GM10266 (cell line): ENCODE measurements around the gene MAMDC2.

Source experiments
- DNase-seq: peaks from one replicate; pipeline ENCODE4 v3.0.0; 2012; ENCODE audit errors: extremely low spot score
- TF ChIP-seq, protein P1 (sequence below): IDR thresholded peaks from 2 replicates; pipeline ENCODE4 v1.5.1; 2012; ENCODE audit warnings: mild to moderate bottlenecking, low read depth; ENCODE audit not compliant: control insufficient read depth, insufficient read depth; ENCODE audit errors: missing control alignments

Gene MAMDC2

DNA sequence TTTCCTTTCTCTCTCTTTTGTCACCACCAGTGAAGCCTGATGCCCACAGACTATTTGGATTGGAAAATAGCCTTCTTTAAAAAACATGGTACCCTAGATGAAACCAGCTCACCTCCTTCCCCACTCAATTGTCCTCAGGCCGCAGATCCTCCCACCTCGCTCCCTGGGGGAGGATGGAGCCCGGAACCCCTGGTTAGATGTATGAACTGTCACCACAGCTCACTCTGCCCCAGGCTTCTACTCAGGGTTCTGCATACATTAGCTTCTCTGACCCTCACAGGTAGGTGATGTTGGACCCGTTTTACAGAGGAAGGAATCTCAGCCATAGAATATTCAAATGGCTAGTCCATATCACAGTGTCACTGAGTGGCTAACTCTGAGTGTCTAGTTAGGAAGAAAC, 1.8 kb downstream of the MAMDC2 start:
- TF ChIP-seq, protein P1, sequence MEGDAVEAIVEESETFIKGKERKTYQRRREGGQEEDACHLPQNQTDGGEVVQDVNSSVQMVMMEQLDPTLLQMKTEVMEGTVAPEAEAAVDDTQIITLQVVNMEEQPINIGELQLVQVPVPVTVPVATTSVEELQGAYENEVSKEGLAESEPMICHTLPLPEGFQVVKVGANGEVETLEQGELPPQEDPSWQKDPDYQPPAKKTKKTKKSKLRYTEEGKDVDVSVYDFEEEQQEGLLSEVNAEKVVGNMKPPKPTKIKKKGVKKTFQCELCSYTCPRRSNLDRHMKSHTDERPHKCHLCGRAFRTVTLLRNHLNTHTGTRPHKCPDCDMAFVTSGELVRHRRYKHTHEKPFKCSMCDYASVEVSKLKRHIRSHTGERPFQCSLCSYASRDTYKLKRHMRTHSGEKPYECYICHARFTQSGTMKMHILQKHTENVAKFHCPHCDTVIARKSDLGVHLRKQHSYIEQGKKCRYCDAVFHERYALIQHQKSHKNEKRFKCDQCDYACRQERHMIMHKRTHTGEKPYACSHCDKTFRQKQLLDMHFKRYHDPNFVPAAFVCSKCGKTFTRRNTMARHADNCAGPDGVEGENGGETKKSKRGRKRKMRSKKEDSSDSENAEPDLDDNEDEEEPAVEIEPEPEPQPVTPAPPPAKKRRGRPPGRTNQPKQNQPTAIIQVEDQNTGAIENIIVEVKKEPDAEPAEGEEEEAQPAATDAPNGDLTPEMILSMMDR: no peak
- no peak for DNase-seq

DNA sequence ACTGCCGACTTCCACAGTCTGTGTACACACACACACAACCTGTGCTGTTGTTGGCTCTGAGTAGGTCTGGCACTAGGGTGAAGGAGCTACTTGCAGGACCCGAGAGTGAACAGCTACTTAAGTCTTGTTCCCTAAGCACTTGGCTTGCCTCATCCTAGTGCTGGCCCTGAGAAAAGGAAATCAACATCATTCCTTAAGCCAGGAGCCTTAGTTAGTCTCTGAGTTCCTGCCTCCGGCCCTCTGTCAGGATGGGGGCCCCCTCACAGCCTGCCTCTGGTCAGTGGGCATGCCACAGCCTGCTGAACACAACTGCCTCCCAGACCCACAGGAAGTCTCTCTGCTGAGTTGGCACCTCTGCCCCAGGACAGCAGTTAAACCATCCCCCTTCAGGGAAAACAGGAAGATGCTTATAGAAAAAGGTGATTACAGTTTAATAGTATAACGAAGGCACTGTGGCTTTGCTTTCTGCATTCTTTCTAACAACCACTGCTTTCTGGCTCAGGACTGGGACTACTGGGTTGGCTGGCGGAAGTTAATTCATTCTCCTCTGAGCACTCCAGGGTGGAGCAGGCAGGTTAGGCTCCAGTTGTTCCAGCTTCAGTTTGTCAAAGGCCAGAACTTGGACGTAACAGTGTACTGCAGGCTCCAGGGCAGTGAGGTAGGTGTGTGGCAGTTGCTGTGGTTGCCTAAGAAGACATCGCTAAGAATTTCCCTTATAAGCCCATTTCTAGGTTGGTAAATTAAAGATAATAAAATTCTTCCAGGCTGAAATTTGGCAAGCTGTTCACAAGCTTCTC, 2.8 kb downstream of the MAMDC2 start:
- DNase-seq: no peak
- TF ChIP-seq, protein P1: no peak

DNA sequence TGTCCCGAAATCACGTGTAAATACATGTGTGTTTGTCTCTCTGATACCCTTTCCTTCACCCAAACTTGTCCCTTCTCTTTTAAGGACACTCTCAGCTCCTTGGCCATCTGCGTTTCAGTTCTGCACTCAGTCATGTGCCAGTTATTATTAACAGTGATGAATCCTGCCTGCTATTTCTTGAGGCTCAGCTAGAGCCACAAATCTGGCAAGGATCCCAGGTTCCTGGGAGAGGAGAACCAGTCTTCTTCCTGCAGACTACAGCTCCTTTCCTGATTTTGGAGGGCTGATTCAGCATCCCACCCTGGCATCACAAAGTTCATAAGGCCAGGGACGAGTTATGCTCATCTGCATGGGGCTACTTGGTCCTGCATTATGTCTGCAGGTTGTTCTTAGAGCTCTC, 5.6 kb downstream of the MAMDC2 start:
- TF ChIP-seq, protein P1: no peak
- no peak for DNase-seq

DNA sequence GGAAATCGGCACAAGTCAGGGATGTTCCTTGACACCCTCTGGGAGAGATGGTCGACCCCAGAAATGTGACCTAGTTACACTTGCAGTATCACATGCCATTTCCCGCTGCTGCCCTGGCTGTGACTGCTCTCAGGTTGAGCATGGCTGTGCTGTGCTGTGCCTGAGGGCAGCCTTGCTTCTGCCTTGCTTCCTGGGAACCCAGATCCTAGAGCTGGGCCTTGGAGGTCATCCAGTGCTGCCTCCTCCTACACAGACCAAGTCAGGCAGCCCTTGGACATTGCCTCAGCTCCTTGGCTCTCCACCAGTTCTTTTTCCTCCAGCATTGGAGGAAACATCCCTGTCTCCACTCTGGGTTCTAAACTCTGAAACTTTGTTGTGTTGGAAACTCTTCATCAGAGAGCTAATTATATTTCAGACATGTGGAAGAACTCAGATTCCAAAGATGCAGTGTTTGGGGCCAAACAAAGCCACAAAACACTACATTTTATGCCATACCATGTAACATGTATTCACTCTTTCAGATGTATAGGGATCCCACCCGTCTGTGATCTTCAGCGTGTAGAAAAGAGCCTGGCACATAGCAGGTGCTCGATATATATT, 6.1 kb downstream of the MAMDC2 start:
- DNase-seq: no peak
- TF ChIP-seq, protein P1: no peak

DNA sequence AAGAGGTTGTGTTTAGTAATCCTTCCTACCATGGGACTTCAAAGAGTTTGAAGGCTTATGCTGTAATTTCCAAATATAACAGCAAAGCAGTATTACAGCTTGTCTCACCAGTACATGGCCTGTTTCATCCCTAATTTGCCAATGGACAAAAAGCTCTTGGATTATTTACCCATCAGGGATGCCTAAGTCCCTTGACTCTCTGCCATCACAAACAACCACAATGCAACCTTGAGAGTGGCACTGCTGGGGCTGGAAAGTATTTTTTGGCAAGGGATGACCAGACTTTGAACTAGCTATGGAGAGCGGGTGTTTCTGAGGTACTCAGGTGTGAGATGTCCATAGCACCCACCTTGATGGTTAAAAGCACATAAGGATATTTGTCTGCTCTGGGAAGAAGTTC, 9.1 kb downstream of the MAMDC2 start:
- TF ChIP-seq, protein P1: no peak
- DNase-seq: no peak

DNA sequence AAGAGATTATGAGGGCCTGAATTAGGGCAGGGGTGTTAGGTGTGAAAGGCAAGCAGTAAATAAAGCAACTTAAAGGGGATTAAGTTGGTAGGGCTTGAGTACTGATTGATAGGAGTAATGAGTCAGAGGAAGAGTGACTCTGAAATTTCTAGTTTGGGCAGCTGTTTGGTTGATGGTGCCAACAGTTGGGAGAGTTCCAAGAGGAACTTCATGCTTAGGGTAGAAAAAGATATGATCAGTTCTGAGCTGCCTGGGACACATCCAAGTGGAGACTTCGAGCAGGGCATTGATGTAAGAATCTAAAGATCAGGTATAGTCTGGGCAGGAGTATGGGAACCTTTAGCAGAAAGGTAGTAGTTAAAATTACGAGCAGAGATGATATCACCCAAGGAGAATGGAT, 10.2 kb downstream of the MAMDC2 start:
- no peak for DNase-seq
- TF ChIP-seq, protein P1: no peak

DNA sequence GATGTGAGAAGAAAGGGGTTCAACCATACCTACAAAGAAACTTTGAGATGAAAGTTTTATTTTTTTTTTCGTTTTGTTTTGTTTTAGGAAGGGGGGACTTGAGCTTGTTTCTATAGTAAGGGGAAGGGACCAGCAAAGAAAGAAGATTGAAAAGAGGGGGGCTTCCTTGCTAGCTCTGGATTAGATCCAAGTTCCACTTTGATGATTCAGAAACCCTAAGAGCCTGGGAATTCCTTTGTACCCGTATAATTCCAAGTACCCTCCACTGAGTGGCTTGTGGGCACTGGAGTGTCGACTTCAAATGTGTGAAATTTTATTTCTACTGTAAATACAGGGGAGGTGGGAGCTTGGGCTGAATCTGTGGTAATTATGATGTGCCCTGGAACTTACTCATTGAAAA, 10.9 kb downstream of the MAMDC2 start:
- TF ChIP-seq, protein P1: no peak
- DNase-seq: no peak
